Activated naive CD8-positive, alpha-beta T cell treated with anti-CD3 and anti-CD28 coated beads, Interleukin-2, amount 10 ng/mL, durations not matched to agents 7 days and 5 days (primary cell): ENCODE measurements around the gene BPGM. TPM values are rescaled to one million over a fixed set of nuclear protein-coding genes. Genes with fewer than 3 reads are reported as not detected.

ENCODE experiments used
- ATAC-seq: fragments of 150-1000 bp; cut with Tn5 transposase; one replicate; pipeline ENCODE4 v1.10.0; 2021; ENCODE audit warnings: low read depth, moderate library complexity
- POLR2A ChIA-PET: fragments of 350-600 bp; sonication (Branson Sonifier 250); formaldehyde crosslinking; loops from one replicate; lab custom pipeline; 2021; ENCODE audit warnings: antibody characterized with exemption; lab: Charles Lee
- DNase-seq: peaks from one replicate; pipeline ENCODE4 v3.0.0; 2021
- H3K27ac Mint-ChIP-seq: one replicate; pipeline ENCODE4 v1.8.0; 2022; ENCODE audit warnings: mild to moderate bottlenecking, mixed read lengths
- H3K27me3 Mint-ChIP-seq: one replicate; pipeline ENCODE4 v1.8.0; 2022; ENCODE audit warnings: mild to moderate bottlenecking, moderate library complexity, mixed read lengths
- H3K36me3 Mint-ChIP-seq: one replicate; pipeline ENCODE4 v1.8.0; 2021; ENCODE audit warnings: mild to moderate bottlenecking, mixed read lengths
- H3K4me1 Mint-ChIP-seq: one replicate; pipeline ENCODE4 v1.8.0; 2021; ENCODE audit warnings: mixed read lengths
- H3K4me3 Mint-ChIP-seq: one replicate; pipeline ENCODE4 v1.8.0; 2022; ENCODE audit warnings: mild to moderate bottlenecking, moderate library complexity, mixed read lengths
- H3K9me3 Mint-ChIP-seq: one replicate; pipeline ENCODE4 v1.8.0; 2021; ENCODE audit warnings: mixed read lengths
- total RNA-seq, 2 experiments: library from RNA; stranded (reverse); gene quantifications; one replicate each; pipeline ENCODE4 v1.2.3, GENCODE V29; 2021

BPGM gene
- total RNA-seq, 2 experiments from 2014 or later, result 13.1 to 13.2 TPM

DNA sequence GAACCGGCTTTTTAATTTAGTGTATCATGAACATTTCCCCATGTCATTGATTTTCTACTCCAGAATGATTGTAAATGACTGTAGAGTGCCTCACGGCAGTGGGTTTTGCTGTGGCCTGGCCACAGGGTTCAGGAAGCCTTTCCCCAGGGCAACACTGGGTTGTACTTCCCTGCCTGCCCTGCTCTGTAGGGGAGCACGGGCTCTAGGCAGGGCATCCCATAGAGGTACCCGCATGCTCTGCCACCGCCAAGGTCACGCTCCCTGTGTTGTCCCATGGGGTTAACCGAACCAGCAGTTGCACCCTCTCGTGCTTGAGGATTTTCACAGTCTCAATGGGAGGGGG is 63.8 kb downstream of the BPGM start:
- Mint-ChIP-seq H3K27me3 (peaks cover 2% of the 10 kb centered on the region), H3K4me3 (peak overlapping the region; percentile 35), H3K36me3 (no peaks in the 10 kb centered on the region), H3K9me3 (no peaks in the 10 kb centered on the region), H3K27ac (peak overlapping the region; percentile 82), H3K4me1 (peaks cover 19% of the 10 kb centered on the region)
- ATAC-seq, result peak; percentile 3
- POLR2A ChIA-PET, result interaction anchor here (0.7 kb wide), 1 partner anchor 22 kb away, joined by 3 read pairs; no protein-coding TSS in a partner anchor
- peak; percentile 43 for DNase-seq

GRCh38 chr7:134710854-134711624 is 64.4 kb downstream of the BPGM start:
- H3K27ac Mint-ChIP-seq, result peak overlapping the region; percentile 82
- DNase-seq (peak; percentile 49), ATAC-seq (peak; percentile 90)
- H3K4me3 Mint-ChIP-seq, result peak overlapping the region; percentile 35
- peaks cover 19% of the 10 kb centered on the region for H3K4me1 Mint-ChIP-seq
- H3K36me3 Mint-ChIP-seq, result no peaks in the 10 kb centered on the region
- no peaks in the 10 kb centered on the region for H3K9me3 Mint-ChIP-seq
- H3K27me3 Mint-ChIP-seq, result peaks cover 2% of the 10 kb centered on the region
- POLR2A ChIA-PET, result no interaction called here

- Mint-ChIP-seq H3K36me3 (no peaks in the 10 kb centered on the region), H3K9me3 (no peaks in the 10 kb centered on the region), H3K4me1 (peaks cover 19% of the 10 kb centered on the region), H3K4me3 (no peak overlapping the region), H3K27me3 (peaks cover 2% of the 10 kb centered on the region), H3K27ac (no peak overlapping the region)
- no peak for DNase-seq
- POLR2A ChIA-PET, result no interaction called here
- ATAC-seq, result no peak
Observed at GRCh38 chr7:134712196-134712595, 65.5 kb downstream of the BPGM start.

DNA sequence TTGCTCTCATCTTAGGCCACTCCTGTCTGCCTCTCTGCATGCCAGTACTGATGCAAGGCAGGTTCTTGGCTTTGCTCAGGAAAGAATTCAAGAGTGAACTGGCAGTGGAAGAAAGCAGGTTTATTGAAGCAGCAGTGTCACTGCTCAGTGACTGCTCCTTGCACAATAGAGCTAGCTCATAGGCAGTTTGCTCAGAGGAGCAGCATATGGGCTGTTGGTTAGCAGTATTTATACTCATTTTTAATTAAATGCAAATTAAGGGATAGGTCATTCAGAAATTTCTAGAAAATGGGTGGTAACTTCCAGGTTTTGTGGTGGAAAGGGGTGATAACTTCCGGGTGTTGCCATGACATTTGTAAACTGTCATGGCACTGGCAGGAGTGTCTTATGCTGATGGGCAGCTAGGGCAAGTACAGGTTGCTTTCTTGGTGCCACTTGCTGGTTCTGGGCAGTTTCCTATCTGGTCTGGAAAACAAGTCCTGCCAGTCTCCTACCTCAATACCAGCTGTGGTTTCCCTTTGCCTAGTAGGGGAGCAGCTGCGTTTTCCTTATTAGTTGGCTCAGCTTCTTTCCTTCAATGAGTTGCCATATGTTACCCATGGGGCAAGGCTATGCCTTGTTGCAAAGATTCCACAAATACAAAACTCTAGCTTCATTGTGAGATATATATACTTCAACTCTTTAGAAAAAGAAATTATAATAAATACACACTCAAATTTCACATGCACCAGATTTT is 68.0 kb downstream of the BPGM start:
- Mint-ChIP-seq H3K27ac (no peak overlapping the region), H3K4me3 (no peak overlapping the region), H3K36me3 (no peaks in the 10 kb centered on the region), H3K9me3 (no peaks in the 10 kb centered on the region), H3K27me3 (peaks cover 2% of the 10 kb centered on the region), H3K4me1 (peaks cover 19% of the 10 kb centered on the region)
- DNase-seq (no peak), ATAC-seq (no peak)
- POLR2A ChIA-PET, result no interaction called here

GRCh38 chr7:134718211-134718875 is 71.7 kb downstream of the BPGM start:
- no peaks in the 10 kb centered on the region for H3K36me3 Mint-ChIP-seq
- H3K27me3 Mint-ChIP-seq, result peaks cover 2% of the 10 kb centered on the region
- H3K4me1 Mint-ChIP-seq, result no peaks in the 10 kb centered on the region
- no peak for ATAC-seq
- DNase-seq, result no peak
- POLR2A ChIA-PET, result no interaction called here
- no peak overlapping the region for H3K4me3 Mint-ChIP-seq
- no peaks in the 10 kb centered on the region for H3K9me3 Mint-ChIP-seq
- no peak overlapping the region for H3K27ac Mint-ChIP-seq

GRCh38 chr7:134720091-134720935 is 73.7 kb downstream of the BPGM start:
- H3K4me3 Mint-ChIP-seq, result no peak overlapping the region
- no peaks in the 10 kb centered on the region for H3K9me3 Mint-ChIP-seq
- DNase-seq (no peak), ATAC-seq (no peak)
- H3K27ac Mint-ChIP-seq, result no peak overlapping the region
- H3K4me1 Mint-ChIP-seq, result no peaks in the 10 kb centered on the region
- H3K27me3 Mint-ChIP-seq, result peaks cover 2% of the 10 kb centered on the region
- peaks cover 1% of the 10 kb centered on the region for H3K36me3 Mint-ChIP-seq
- POLR2A ChIA-PET, result no interaction called here

GRCh38 chr7:134721171-134721570 is 74.5 kb downstream of the BPGM start:
- Mint-ChIP-seq H3K36me3 (peaks cover 1% of the 10 kb centered on the region), H3K27me3 (peaks cover 2% of the 10 kb centered on the region), H3K27ac (no peak overlapping the region), H3K9me3 (peaks cover 1% of the 10 kb centered on the region), H3K4me1 (no peaks in the 10 kb centered on the region), H3K4me3 (no peak overlapping the region)
- POLR2A ChIA-PET, result no interaction called here
- no peak for DNase-seq
- ATAC-seq, result no peak

GRCh38 chr7:134722786-134723322 is 76.2 kb downstream of the BPGM start:
- Mint-ChIP-seq H3K27me3 (peaks cover 2% of the 10 kb centered on the region), H3K27ac (no peak overlapping the region), H3K4me3 (no peak overlapping the region), H3K4me1 (no peaks in the 10 kb centered on the region), H3K36me3 (peaks cover 1% of the 10 kb centered on the region), H3K9me3 (peaks cover 1% of the 10 kb centered on the region)
- POLR2A ChIA-PET, result interaction anchor here (0.6 kb wide), 1 partner anchor 114 kb away, joined by 3 read pairs; no protein-coding TSS in a partner anchor
- DNase-seq (no peak), ATAC-seq (no peak)

GRCh38 chr7:134723892-134724291 is 77.2 kb downstream of the BPGM start:
- Mint-ChIP-seq H3K9me3 (peaks cover 1% of the 10 kb centered on the region), H3K4me3 (no peak overlapping the region), H3K36me3 (peaks cover 1% of the 10 kb centered on the region), H3K4me1 (no peaks in the 10 kb centered on the region), H3K27ac (no peak overlapping the region), H3K27me3 (peaks cover 2% of the 10 kb centered on the region)
- ATAC-seq (no peak), DNase-seq (no peak)
- POLR2A ChIA-PET, result no interaction called here

- no peak overlapping the region for H3K4me3 Mint-ChIP-seq
- DNase-seq (no peak), ATAC-seq (no peak)
- POLR2A ChIA-PET, result no interaction called here
- no peaks in the 10 kb centered on the region for H3K4me1 Mint-ChIP-seq
- H3K27ac Mint-ChIP-seq, result no peak overlapping the region
- H3K27me3 Mint-ChIP-seq, result peaks cover 5% of the 10 kb centered on the region
- H3K9me3 Mint-ChIP-seq, result peaks cover 1% of the 10 kb centered on the region
- H3K36me3 Mint-ChIP-seq, result peaks cover 1% of the 10 kb centered on the region
Observed at GRCh38 chr7:134724606-134725005, 78.0 kb downstream of the BPGM start.

DNA sequence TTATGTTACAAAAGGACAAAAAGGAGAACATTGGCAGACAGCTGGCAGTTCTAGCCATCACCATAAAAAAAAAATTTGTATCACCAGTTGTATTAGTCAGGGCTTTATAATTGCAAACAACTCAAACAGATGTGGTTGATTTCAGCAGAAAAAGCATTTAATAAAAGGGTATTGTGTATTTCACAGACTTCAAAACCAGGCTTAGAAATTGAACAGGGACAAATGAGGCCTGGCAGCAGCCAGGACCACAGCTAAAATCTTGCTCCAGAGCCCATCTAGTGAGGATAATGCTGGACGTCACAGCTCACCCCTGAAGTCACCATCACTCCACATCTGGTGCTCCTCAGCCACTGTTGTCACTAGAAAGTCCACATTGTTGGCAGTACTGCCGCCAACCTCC is 79.9 kb downstream of the BPGM start:
- Mint-ChIP-seq H3K4me3 (no peak overlapping the region), H3K4me1 (no peaks in the 10 kb centered on the region), H3K9me3 (peaks cover 1% of the 10 kb centered on the region), H3K27ac (no peak overlapping the region), H3K36me3 (peaks cover 1% of the 10 kb centered on the region), H3K27me3 (peaks cover 5% of the 10 kb centered on the region)
- DNase-seq (no peak), ATAC-seq (no peak)
- POLR2A ChIA-PET, result no interaction called here

DNA sequence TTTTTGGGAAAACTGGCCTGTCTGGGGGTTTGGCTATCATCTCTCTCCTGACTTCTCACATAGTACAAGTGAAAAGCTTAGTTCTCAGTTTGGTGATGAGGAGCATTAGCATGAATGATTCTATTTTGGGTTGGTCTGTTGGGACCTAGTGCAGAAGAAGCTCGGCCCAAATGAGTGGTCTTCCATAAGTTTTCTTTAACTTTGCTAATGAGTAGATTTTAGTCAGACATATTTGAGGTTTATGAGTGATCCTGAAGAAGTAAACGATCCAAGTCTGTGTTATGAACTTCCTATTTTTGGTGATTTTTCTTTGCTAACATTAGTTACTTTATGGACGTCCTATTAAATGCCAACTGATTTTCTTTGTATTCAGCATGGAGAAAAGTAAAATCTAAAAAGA is 81.1 kb downstream of the BPGM start:
- Mint-ChIP-seq H3K27me3 (peaks cover 3% of the 10 kb centered on the region), H3K4me1 (no peaks in the 10 kb centered on the region), H3K9me3 (peaks cover 1% of the 10 kb centered on the region), H3K27ac (no peak overlapping the region), H3K36me3 (peaks cover 1% of the 10 kb centered on the region), H3K4me3 (no peak overlapping the region)
- no peak for DNase-seq
- ATAC-seq, result no peak
- POLR2A ChIA-PET, result no interaction called here
